Endothelial cell of umbilical vein (primary cell): ENCODE measurements around the gene CTSC. TPM values are rescaled to one million over a fixed set of nuclear protein-coding genes. Genes with fewer than 3 reads are reported as not detected.

Experiments used
- BruUV-seq: library from RNA; stranded (reverse); fragments of 400-500 nt; replicated peaks from 2 replicates; lab custom pipeline; 2021; lab: Mats Ljungman, UMichigan
- CTCF ChIA-PET: fragments of 300-600, 350-600 bp; sonication (Branson Sonifier 250); formaldehyde crosslinking; loops from one replicate; lab custom pipeline; 2021; ENCODE audit warnings: antibody characterized with exemption, inconsistent platforms; lab: Charles Lee
- POLR2A ChIA-PET: fragments of 300-600, 350-600 bp; sonication (Branson Sonifier 250); formaldehyde crosslinking; loops from one replicate; lab custom pipeline; 2021; ENCODE audit warnings: antibody characterized with exemption, inconsistent platforms; lab: Charles Lee
- DNase-seq: peaks from one replicate; pipeline ENCODE4 v3.0.0-alpha.2; 2011; ENCODE audit warnings: low read depth, low spot score
- FAIRE-seq: peaks from 2 replicates; lab custom pipeline; 2011; peaks lifted over from hg19 to GRCh38; lab: Jason Lieb, UNC
- H2AFZ ChIP-seq: 2 replicates; pipeline ENCODE4 v1.6.0; 2012; ENCODE audit warnings: low read depth, low read length, control low read depth, inconsistent platforms
- H3K27ac ChIP-seq: 2 replicates; pipeline ENCODE4 v1.5.1; 2011; ENCODE audit warnings: low read depth, mild to moderate bottlenecking, control low read depth, low read length, moderate library complexity; ENCODE audit not compliant: insufficient read depth
- H3K27me3 ChIP-seq, 2 experiments: 2 replicates each; pipeline versions ENCODE4 v1.6.0 to v1.6.1; 2011; ENCODE audit warnings: low read length in 2 of 2, mixed read lengths in 1 of 2; ENCODE audit not compliant: control insufficient read depth in 2 of 2, insufficient read depth in 2 of 2
- H3K36me3 ChIP-seq, 2 experiments: 2 replicates in 1 of 2; 3 replicates in 1 of 2; pipeline ENCODE4 v1.5.1; 2011; ENCODE audit warnings: low read length in 2 of 2, mild to moderate bottlenecking in 1 of 2, moderate library complexity in 1 of 2; ENCODE audit not compliant: control insufficient read depth in 2 of 2, insufficient read depth in 2 of 2; ENCODE audit errors: extremely low read depth in 1 of 2
- H3K4me1 ChIP-seq: 3 replicates; pipeline ENCODE4 v1.5.1; 2011; ENCODE audit warnings: mild to moderate bottlenecking, low read length; ENCODE audit not compliant: control insufficient read depth, insufficient read depth; ENCODE audit errors: extremely low read depth
- H3K4me2 ChIP-seq: 2 replicates; pipeline ENCODE4 v1.6.1; 2011; ENCODE audit warnings: low read length, control low read depth, mixed read lengths; ENCODE audit not compliant: insufficient read depth
- H3K4me3 ChIP-seq, 3 experiments: fragments of 200-600 bp in 1 of 3; sonication (generic), shearing (Covaris generic) in 1 of 3; replicated peaks in 1 of 3; 2 replicates each; pipeline ENCODE4 v1.5.1; 2011 to 2016; ENCODE audit warnings: control low read depth in 3 of 3, low read length in 3 of 3, mild to moderate bottlenecking in 2 of 3, inconsistent platforms in 1 of 3, low read depth in 1 of 3, moderate library complexity in 1 of 3; ENCODE audit not compliant: insufficient read depth in 1 of 3
- H3K79me2 ChIP-seq: 2 replicates; pipeline ENCODE4 v1.6.0; 2012; ENCODE audit warnings: low read length, inconsistent platforms; ENCODE audit not compliant: control insufficient read depth, insufficient read depth
- H3K9ac ChIP-seq: replicated peaks from 2 replicates; pipeline ENCODE3; 2011; ENCODE audit warnings: low read length, control low read depth; ENCODE audit not compliant: insufficient read depth; ENCODE audit errors: extremely low read depth
- H3K9me1 ChIP-seq: replicated peaks from 3 replicates; pipeline ENCODE4 v1.6.0; 2011; ENCODE audit warnings: mild to moderate bottlenecking, low read length; ENCODE audit not compliant: control insufficient read depth, insufficient read depth; ENCODE audit errors: extremely low read depth
- H3K9me3 ChIP-seq: replicated peaks from 2 replicates; pipeline ENCODE4 v1.5.1; 2012; ENCODE audit warnings: low read length, inconsistent platforms; ENCODE audit not compliant: control insufficient read depth, insufficient read depth
- H4K20me1 ChIP-seq: replicated peaks from 2 replicates; pipeline ENCODE3; 2011; ENCODE audit warnings: mild to moderate bottlenecking, low read length; ENCODE audit not compliant: control insufficient read depth, insufficient read depth; ENCODE audit errors: extremely low read depth
- CTCF ChIP-seq, 2 donors: IDR thresholded peaks; 1 replicate in 1 of 2; 2 replicates in 1 of 2; pipeline ENCODE4 v1.5.1; 2011; ENCODE audit warnings: low read length in 2 of 2, mild to moderate bottlenecking in 2 of 2, moderate library complexity in 2 of 2, control low read depth in 1 of 2, inconsistent platforms in 1 of 2, low read depth in 1 of 2; ENCODE audit not compliant: insufficient read depth in 1 of 2; ENCODE audit errors: extremely low read depth in 1 of 2
- EZH2 ChIP-seq: IDR thresholded peaks from 2 replicates; pipeline ENCODE4 v1.6.1; 2012; ENCODE audit warnings: borderline replicate concordance, low read depth, mild to moderate bottlenecking, moderate library complexity, low read length, inconsistent platforms; ENCODE audit not compliant: severe bottlenecking
- FOS ChIP-seq: IDR thresholded peaks from 2 replicates; pipeline ENCODE4 v1.6.1; 2011; ENCODE audit warnings: mild to moderate bottlenecking, low read length, moderate library complexity, borderline replicate concordance; ENCODE audit not compliant: insufficient read depth
- GATA2 ChIP-seq: IDR thresholded peaks from 2 replicates; pipeline ENCODE4 v1.7.0; 2011; ENCODE audit warnings: low read depth, mild to moderate bottlenecking, moderate library complexity, mixed read lengths, low read length; ENCODE audit not compliant: insufficient read length, insufficient read depth
- JUN ChIP-seq: IDR thresholded peaks from 2 replicates; pipeline ENCODE4 v1.6.1; 2011; ENCODE audit warnings: borderline replicate concordance, low read depth; ENCODE audit not compliant: insufficient read length, insufficient read depth
- MAX ChIP-seq: IDR thresholded peaks from 2 replicates; pipeline ENCODE4 v1.6.1; 2011; ENCODE audit not compliant: insufficient read depth, insufficient read length
- MYC ChIP-seq: IDR thresholded peaks from one replicate; pipeline ENCODE4 v1.6.1; 2011; ENCODE audit warnings: mild to moderate bottlenecking, low read depth, low read length
- POLR2A ChIP-seq: IDR thresholded peaks from 2 replicates; pipeline ENCODE4 v1.6.1; 2012; ENCODE audit warnings: low read depth, mild to moderate bottlenecking, control low read depth, low read length
- POLR2AphosphoS5 ChIP-seq: IDR thresholded peaks from 2 replicates; pipeline ENCODE4 v1.6.1; 2012; ENCODE audit warnings: low read depth, mild to moderate bottlenecking, control low read depth, low read length, moderate library complexity; ENCODE audit not compliant: insufficient read depth
- dilution Hi-C: fragments of 300-500 bp; cut with MboI; formaldehyde crosslinking; loops from one replicate; pipeline ENCODE4 v1.15.0; 2019; ENCODE audit warnings: low sequenced_read_pairs; ENCODE audit not compliant: extremely low pct_ligation_motif_present
- intact Hi-C: fragments of 100-400 bp; cut with micrococcal nuclease; formaldehyde crosslinking; loops from one replicate; pipeline ENCODE4 v1.10.0; 2022
- polyA plus RNA-seq, 4 experiments: library from polyadenylated mRNA; depleted of rRNA in 3 of 4; stranded (reverse) in 3 of 4; unstranded in 1 of 4; fragments of >200 nt; gene quantifications; 2 replicates each; pipeline versions ENCODE4 v1.2.1 to v1.2.3, GENCODE V29; 2011 to 2012; ENCODE audit warnings: missing spikeins in 1 of 4
- total RNA-seq: library from RNA; stranded (reverse); gene quantifications from 2 replicates; pipeline ENCODE4 v1.2.3, GENCODE V29; 2021

CTSC gene
- total and polyA plus RNA-seq, 2 donors (not counting 3 experiments of a cell fraction or from before 2014, with no cell fraction given): 130 to 186 TPM

- H4K20me1 ChIP-seq: no peaks in the 10 kb centered on the region
- no peak for DNase-seq
- H3K79me2 ChIP-seq: no peaks in the 10 kb centered on the region
- no peak for FAIRE-seq
- no peak overlapping the region for H3K4me2 ChIP-seq
- no peak overlapping the region for H2AFZ ChIP-seq
- H3K9me1 ChIP-seq: no peaks in the 10 kb centered on the region
- H3K9me3 ChIP-seq: no peaks in the 10 kb centered on the region
- BruUV-seq: no TSS peak
- intact Hi-C loops (no loop called here), dilution Hi-C loops (no loop called here)
- H3K4me1 ChIP-seq: no peaks in the 10 kb centered on the region
- no peak overlapping the region for H3K27ac ChIP-seq
- H3K4me3 ChIP-seq: no peak overlapping the region
- ChIA-PET CTCF (no interaction called here), POLR2A (no interaction called here)
- H3K27me3 ChIP-seq: no peaks in the 10 kb centered on the region
- TF ChIP-seq POLR2A (no peak), MYC (no peak), EZH2 (no peak), JUN (no peak), FOS (no peak), GATA2 (no peak), CTCF (IDR thresholded peaks at IDR 0.05; ENCODE audit: extremely low read depth in 1 of 2, insufficient read depth in 1 of 2, low read depth in 1 of 2, low read length in 2 of 2) (no peak), POLR2AphosphoS5 (no peak), MAX (no peak)
- no peak overlapping the region for H3K9ac ChIP-seq
- peaks cover 5% of the 10 kb centered on the region in 2 experiments for H3K36me3 ChIP-seq
Measured at GRCh38 chr11:88303037-88303436, 34.5 kb downstream of the CTSC start.
